Measurements from ENCODE around the gene PRDM16.

Gene PRDM16

DNA sequence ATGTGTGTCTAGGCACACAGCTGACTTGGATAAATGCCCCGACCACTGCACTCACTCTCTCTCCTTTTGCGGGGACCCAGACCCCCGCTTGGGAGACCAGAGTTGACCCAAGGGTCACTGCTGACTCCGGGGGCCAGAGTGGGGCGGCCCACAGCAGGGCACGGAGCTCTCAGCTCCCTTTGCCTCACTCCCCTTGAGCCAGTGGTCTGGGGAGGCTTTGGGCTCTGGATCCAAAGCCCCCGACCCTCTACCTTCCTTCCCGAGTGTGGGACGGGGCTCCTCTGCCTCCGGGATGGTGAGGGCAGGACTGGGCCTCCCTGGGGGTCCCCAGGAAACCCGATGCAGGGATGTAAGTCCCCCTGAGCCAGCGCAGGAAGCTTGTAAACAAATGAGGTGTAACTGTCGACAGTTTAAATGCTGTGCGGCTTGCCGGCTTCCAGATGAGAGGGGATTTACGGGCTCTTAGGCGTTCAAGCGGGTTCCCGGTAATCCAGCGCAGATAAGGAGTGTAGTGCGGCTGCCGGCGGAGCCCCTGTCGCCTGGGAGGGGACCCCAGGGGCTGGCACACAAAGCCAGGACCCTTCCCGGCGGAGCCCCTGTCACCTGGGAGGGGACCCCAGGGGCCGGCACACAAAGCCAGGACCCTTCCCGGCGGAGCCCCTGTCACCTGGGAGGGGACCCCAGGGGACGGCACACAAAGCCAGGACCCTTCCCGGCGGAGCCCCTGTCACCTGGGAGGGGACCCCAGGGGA, 40.3 kb upstream of the PRDM16 start:
- no peak overlapping the region for H3K4me3 Mint-ChIP-seq
- no peaks in the 10 kb centered on the region for H3K9me3 Mint-ChIP-seq
- H3K27ac Mint-ChIP-seq: no peak overlapping the region
- H3K36me3 Mint-ChIP-seq: no peaks in the 10 kb centered on the region
- H3K4me1 Mint-ChIP-seq: no peaks in the 10 kb centered on the region
- peaks cover 8 to 25% of the 10 kb centered on the region in 2 donors for H3K27me3 Mint-ChIP-seq
- DNase-seq: no peak
- ATAC-seq (replicated peaks): no peak

DNA sequence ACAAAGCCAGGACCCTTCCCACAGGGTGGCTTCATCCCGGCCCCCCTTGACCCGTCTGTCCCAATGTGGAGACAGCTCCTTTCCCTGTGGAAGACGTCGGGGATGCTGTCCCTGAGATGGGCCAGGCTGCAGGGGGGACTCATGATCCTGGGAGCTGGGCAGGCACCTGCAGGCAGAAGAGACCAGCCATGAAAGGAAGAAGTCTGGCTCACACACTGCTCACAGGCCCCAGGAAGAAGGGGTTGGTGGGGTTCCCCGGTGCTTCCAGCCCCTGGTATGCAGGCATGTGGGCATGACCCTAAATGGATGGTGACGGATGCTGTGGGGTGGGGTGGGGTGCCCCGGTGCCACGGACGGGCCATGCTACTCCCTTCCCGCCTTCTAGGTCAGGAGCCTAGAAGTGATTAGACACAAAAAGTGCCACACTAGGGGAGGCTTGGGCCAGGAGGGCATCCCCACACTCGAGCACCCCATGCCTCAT, 39.5 kb upstream of the PRDM16 start:
- H3K9me3 Mint-ChIP-seq: no peaks in the 10 kb centered on the region
- no peak overlapping the region for H3K27ac Mint-ChIP-seq
- H3K4me3 Mint-ChIP-seq: no peak overlapping the region
- no peak for DNase-seq
- no peak for ATAC-seq (replicated peaks)
- H3K36me3 Mint-ChIP-seq: no peaks in the 10 kb centered on the region
- no peaks in the 10 kb centered on the region for H3K4me1 Mint-ChIP-seq
- H3K27me3 Mint-ChIP-seq: peaks cover 8 to 25% of the 10 kb centered on the region in 2 donors

DNA sequence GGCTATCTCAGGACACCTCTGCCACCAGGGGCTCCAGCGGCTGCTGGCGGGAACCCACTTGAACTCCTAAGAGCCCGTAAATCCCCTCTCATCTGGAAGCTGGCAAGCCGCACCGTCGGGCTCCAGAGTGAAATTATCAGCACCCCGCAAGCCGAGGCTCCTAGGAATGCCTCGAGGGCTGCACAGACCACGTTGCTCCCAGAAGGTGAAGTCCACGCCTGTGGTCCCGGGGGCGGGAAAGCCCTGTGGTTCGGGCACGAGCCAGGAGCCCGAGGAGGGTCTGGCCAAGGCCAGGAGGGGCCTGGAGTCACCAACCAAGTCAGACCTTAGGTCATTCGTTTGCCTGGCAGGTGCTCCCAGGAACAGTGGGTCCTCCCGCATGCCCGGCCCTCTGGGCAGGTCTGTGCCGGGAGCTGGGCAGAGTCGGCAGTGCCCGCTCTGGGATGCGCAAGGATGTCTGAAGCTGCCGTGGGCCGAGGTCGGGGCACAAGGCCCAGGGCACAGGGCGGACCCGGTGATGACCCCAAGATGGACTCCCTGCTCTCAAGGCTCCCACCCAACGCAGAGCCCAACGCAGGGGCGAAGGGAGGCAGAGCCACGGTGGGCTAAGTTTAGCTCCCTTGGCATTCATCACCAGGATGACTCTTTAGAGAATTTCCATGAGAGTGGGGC, 38.9 kb upstream of the PRDM16 start:
- no peaks in the 10 kb centered on the region for H3K9me3 Mint-ChIP-seq
- no peak for ATAC-seq (replicated peaks)
- H3K27ac Mint-ChIP-seq: no peak overlapping the region
- H3K4me1 Mint-ChIP-seq: no peaks in the 10 kb centered on the region
- no peaks in the 10 kb centered on the region for H3K36me3 Mint-ChIP-seq
- DNase-seq: no peak
- no peak overlapping the region for H3K4me3 Mint-ChIP-seq
- H3K27me3 Mint-ChIP-seq: peaks cover 8 to 25% of the 10 kb centered on the region in 2 donors

DNA sequence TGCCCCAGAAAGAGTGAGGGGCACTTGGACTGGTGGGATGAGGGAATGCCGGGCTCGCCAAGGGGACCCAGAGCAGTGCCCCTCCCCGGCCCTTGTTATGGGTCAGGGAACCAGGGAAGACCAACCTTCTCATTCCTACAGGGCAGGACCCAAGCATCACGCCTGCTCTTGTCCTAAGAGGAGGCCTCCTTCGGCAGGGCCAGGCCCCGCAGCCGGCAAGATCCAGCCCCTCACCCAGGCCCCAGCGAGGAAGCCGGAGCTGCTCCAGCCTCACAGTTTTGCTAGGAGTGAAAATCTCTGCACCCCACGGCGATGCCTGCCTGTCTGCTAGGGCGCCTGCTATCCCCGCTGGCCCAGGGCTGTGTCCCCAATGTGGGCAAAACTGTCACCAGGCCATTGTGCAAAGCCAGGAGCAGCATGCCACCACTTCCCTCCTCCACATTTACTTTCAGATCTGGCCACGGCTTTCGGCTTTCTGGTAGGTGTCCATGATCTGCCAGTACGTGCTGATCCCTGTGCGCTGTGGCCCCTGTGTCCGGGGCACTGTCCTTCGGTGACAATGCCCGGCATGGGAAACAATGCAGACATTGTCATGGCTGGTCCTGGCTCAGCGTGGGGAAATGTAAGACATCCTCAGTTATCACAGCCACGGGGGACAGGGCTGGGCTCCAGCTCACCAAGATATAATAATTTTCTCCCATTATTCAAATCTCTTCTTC, 38.2 kb upstream of the PRDM16 start:
- Mint-ChIP-seq H3K4me3 (no peak overlapping the region), H3K9me3 (no peaks in the 10 kb centered on the region), H3K4me1 (no peaks in the 10 kb centered on the region), H3K36me3 (no peaks in the 10 kb centered on the region), H3K27ac (no peak overlapping the region), H3K27me3 (peaks cover 8 to 28% of the 10 kb centered on the region in 2 donors)
- ATAC-seq (replicated peaks) (no peak), DNase-seq (no peak)

DNA sequence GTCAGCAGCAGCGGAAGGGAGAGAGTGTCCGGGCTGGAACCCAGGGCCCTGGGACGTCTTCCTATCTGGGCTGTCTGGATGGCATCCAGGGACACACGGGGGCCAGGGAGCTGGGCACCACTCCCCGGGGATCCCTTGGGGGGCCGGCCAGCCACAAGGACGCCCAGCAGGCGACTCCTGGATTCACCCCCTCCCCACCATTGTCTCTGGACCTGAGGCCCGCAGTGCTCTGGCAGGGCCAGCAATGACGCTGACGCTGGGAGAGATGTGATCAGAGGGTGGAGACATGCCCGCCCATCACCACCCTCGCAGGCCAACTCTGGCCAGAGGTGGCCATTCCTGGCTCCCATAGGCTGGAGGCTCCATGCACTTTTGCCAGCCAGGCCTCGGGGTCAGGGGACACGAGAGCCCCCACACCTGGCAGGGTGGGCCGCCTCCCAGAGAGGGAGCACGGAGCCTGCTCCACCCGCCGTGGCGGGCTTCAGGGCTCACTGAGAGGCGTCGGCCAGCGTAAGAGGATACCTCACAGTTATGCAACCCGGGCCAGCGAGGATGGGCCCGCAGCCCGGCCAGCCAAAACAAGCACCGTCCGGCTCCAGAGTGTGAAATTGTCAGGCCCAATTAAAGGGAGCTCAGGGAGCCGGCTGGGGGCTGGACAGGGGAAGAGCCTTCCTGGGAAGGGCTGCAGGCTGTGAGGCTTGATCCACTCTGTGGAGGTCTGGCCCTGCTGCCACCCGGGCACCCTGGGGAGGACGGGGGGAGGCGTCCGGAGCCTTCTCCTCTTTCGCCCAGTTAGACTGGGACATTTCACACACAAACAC, 37.4 kb upstream of the PRDM16 start:
- H3K27me3 Mint-ChIP-seq: peaks cover 8 to 35% of the 10 kb centered on the region in 2 donors
- H3K36me3 Mint-ChIP-seq: no peaks in the 10 kb centered on the region
- no peaks in the 10 kb centered on the region for H3K9me3 Mint-ChIP-seq
- ATAC-seq (replicated peaks) (no peak), DNase-seq (no peak)
- H3K27ac Mint-ChIP-seq: no peak overlapping the region
- no peak overlapping the region for H3K4me3 Mint-ChIP-seq
- no peaks in the 10 kb centered on the region for H3K4me1 Mint-ChIP-seq

DNA sequence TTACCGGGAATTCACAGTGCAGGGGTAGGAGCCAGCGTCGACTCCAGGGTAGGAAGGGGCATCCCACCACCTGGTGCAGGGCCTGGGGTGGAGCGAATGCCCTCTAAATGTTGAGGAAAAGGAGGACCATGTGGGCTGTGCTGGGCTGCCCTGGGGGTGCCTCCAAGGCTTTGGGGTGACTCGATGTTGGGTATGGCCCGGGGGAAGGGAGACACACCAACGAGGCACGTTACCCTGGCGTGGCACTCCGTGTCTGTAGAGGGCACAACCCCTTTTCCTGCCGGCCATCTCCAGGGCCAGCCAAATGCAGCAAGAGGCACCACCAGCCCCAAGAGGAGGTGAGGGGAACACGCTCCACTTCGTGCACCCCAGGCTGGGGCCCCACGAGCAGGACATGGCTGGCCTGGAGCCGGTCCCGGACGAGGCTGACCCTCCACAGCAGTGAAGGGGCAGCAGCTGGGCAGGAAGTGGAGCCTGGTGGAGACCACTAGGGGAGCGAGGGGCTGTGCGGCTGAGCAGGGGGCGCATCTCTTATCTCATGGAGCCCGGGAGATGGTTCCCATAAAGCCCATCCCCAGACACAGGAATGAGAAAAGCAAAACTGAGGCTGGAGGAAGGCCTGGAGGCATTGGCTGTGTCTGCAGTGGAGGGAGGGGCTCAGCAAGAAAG, 36.5 kb upstream of the PRDM16 start:
- Mint-ChIP-seq H3K4me3 (no peak overlapping the region), H3K27me3 (peaks cover 8 to 35% of the 10 kb centered on the region in 2 donors)

DNA sequence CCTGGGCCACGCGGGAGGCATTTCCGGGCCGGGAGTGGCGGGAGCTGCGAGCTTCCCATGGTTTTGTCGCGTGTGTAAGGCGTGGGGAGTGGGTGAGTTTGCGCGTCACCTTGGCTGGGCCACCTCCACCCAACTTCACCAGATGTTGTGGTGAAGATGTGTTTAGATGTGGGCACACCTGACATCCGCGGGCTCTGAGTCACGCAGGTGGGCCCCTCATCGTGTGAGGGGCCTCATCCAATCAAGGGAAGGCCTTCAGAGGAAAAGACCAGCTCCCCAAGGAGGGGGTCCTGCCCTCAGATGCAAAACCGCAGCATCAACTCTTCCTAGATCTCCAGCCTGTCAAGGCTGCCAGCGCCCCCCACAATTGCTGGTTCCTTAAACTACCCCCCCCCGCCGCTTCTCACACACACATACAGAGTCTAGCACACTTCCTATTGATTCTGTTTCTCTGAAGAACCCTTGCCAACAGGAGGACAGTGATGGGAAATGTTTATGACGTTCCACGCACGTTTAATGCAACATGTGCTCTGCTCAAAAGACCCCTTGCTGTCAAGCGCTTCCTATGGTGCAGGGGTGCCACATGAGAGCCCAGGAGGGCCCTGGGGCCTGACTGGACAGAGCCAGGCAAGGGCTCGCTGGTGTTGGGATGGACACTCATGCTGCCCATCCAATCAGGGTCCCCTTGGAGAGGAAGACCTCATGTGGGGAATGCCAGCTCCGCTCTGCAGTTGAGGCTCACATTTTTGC, 35.8 kb upstream of the PRDM16 start:
- Mint-ChIP-seq H3K4me1 (no peaks in the 10 kb centered on the region), H3K9me3 (no peaks in the 10 kb centered on the region), H3K36me3 (no peaks in the 10 kb centered on the region), H3K4me3 (no peak overlapping the region), H3K27me3 (peaks cover 8 to 32% of the 10 kb centered on the region in 2 donors), H3K27ac (no peak overlapping the region)
- ATAC-seq (replicated peaks): no peak
- no peak for DNase-seq

More for the DNA sequence above, 36.5 kb upstream of the PRDM16 start:
- H3K27ac Mint-ChIP-seq: no peak overlapping the region
- no peaks in the 10 kb centered on the region for H3K36me3 Mint-ChIP-seq
- no peaks in the 10 kb centered on the region for H3K9me3 Mint-ChIP-seq
- ATAC-seq (replicated peaks) (no peak), DNase-seq (no peak)
- no peaks in the 10 kb centered on the region for H3K4me1 Mint-ChIP-seq

DNA sequence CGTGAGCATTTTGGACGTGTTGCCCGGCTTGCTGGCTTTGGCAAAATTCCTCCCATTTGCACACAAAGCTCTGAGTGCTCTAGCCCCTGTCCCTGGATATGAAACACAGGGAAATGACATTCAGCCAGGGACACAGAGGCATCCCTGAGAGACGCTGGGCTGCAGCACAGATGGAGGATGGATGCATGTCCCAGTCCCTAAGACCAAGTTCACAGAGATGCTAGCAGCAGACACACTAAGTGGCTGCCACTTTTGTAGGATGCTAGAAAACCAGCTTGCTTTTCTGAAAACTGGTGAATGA, 35.3 kb upstream of the PRDM16 start:
- DNase-seq (no peak), ATAC-seq (replicated peaks) (no peak)
- Mint-ChIP-seq H3K4me1 (no peaks in the 10 kb centered on the region), H3K36me3 (no peaks in the 10 kb centered on the region), H3K27ac (no peak overlapping the region), H3K27me3 (peaks cover 8 to 27% of the 10 kb centered on the region in 2 donors), H3K4me3 (no peak overlapping the region), H3K9me3 (no peaks in the 10 kb centered on the region)

DNA sequence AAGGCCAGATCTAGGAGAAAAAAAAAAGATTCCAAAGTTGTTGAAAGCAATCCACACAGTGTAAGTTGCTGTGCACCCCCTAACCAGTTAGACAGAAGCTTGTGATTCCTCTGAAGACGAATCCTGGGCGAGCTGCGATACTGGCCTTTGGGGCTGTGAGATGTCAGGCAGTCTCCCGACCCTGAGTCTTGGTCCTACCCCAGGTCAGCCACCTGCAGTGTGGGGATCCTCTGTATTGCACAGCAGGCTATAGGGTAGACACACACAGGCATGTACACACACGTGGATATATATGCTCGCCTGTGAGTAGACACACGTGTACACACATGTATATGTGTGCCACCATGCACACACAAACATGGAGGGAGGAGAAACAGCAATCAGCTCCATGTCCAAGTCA, 34.8 kb upstream of the PRDM16 start:
- DNase-seq (no peak), ATAC-seq (replicated peaks) (no peak)
- Mint-ChIP-seq H3K4me1 (no peaks in the 10 kb centered on the region), H3K4me3 (no peak overlapping the region), H3K27me3 (peaks cover 8 to 26% of the 10 kb centered on the region in 2 donors), H3K36me3 (no peaks in the 10 kb centered on the region), H3K27ac (no peak overlapping the region), H3K9me3 (no peaks in the 10 kb centered on the region)

DNA sequence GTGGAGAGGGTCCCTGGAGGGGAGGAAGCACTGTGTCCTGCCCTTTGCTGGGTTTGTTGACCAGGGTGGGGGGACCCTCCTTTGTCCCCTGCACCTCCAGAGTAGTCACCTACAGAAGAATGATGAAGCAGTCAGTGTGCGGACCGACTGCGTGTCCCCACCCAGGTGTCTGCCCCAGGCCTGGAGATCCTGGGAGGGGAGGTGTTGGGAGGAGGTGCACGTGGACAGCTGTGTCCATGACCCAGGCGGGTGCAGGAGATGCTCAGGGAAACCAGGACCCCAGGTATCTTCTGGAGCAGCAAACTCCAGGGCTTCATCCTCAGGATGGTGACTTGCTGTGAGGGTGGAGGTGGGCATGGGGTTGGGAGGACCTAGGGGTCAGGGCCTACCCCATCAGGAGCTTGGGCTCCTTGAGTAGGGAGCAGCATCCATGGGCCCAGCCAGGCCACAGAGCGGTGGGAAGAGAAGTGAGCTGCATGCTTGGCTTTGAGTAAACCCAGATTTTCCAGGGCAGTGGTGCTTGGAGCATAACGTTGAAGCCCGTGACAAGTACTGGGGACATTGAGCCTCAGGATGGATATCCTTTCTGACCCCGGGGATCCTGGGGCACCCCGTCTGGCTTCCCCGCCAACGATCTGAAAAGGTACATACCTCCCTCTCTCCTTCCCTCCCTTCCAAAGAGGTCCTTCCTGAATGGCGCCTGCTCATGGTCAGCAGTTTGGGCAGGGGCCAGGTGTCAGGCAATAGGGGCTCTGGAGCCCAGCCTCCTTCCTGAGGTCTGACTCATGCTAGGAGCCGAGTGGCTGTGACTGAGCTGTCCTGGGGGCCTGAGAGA, 34.1 kb upstream of the PRDM16 start:
- no peak overlapping the region for H3K4me3 Mint-ChIP-seq
- DNase-seq: no peak
- no peak overlapping the region for H3K27ac Mint-ChIP-seq
- no peaks in the 10 kb centered on the region for H3K9me3 Mint-ChIP-seq
- ATAC-seq (replicated peaks): no peak
- H3K4me1 Mint-ChIP-seq: no peaks in the 10 kb centered on the region
- peaks cover 8 to 26% of the 10 kb centered on the region in 2 donors for H3K27me3 Mint-ChIP-seq
- H3K36me3 Mint-ChIP-seq: no peaks in the 10 kb centered on the region

DNA sequence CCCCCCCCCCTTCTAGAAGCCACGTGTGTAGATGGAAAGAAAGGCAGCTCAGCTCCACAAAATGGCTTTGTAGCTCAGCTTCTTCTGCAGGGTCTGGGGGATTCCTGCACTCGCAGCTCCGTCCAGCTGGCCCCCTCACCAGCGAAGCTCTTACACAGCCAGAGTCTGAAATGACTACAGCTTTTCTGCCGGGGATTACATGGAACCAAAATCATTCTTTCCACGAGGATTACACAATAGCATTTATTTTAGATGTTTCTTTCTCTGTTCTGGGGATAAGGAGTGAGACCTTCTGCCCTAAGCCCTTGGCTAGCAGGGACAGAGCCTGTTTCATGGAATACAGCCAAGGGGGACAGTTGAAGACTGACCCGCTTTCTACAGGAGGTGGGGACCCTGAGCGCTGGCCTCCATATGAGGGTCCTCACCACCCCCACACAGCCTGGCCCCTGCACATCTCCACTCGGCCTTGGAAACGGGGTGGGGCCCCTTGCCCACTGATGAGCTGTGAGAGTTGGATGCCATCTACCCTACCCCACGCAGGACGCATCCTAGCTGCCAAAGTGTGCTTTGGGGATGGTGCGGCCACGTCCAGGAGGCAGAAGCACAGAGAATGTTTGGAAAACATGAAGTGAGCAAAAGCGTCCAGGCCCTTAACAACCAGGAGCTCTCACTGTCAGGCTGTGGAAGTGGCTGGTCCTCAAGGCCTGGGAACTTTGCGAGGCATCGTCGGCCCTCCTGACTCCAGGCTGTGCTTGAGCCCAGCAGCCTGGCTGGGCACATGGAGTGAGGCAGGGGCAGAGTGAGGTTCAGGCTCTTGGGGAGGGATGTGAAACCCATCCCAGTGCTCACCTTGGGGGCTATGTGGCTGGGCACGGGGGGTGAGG, 33.2 kb upstream of the PRDM16 start:
- no peak for DNase-seq
- Mint-ChIP-seq H3K27ac (no peak overlapping the region), H3K9me3 (no peaks in the 10 kb centered on the region), H3K4me3 (no peak overlapping the region), H3K36me3 (no peaks in the 10 kb centered on the region), H3K27me3 (peaks cover 8 to 26% of the 10 kb centered on the region in 2 donors), H3K4me1 (no peaks in the 10 kb centered on the region)
- no peak for ATAC-seq (replicated peaks)

Data from stimulated activated naive B cell treated with anti-CD40 and anti-IgM and Interleukin-4, amounts not matched to agents 10 μg/mL and 1 μg/mL and 100 μg/mL, for 72 hours (primary cell).